Pulmonary artery endothelial cell (primary cell): ENCODE data around the gene SMARCD2. TPM values are rescaled to one million over a fixed set of nuclear protein-coding genes. Genes with fewer than 3 reads are reported as not detected.
"Not testable (repeated sequence)": the region's sequence is repeated elsewhere in the genome, so short reads cannot be mapped to it uniquely, and the experiment has no call there.

ENCODE experiments used
- DNase-seq: peaks from one replicate; pipeline ENCODE4 v3.0.0-alpha.2; 2011; ENCODE audit warnings: low read depth, low spot score
- total RNA-seq: library from RNA; depleted of rRNA; stranded (reverse); fragments of >200 nt; gene quantifications from 2 replicates; pipeline ENCODE4 v1.2.3, GENCODE V29; 2014

The SMARCD2 gene
- total RNA-seq, 1 donor from 2014 or later: 107 TPM

GRCh38 chr17:63816123-63816522 is 26.4 kb downstream of the SMARCD2 start:
- no peak for DNase-seq

GRCh38 chr17:63809970-63810369 is 32.5 kb downstream of the SMARCD2 start:
- no peak for DNase-seq

- no peak for DNase-seq
Observed at GRCh38 chr17:63805591-63805990, 36.9 kb downstream of the SMARCD2 start.

GRCh38 chr17:63804328-63804727 is 38.2 kb downstream of the SMARCD2 start:
- DNase-seq: no peak

GRCh38 chr17:63800783-63801182 is 41.7 kb downstream of the SMARCD2 start:
- no peak for DNase-seq

GRCh38 chr17:63798572-63799106 is 43.8 kb downstream of the SMARCD2 start:
- DNase-seq: no peak

GRCh38 chr17:63796375-63796774 is 46.1 kb downstream of the SMARCD2 start:
- DNase-seq: not testable (repeated sequence)

- DNase-seq: no peak
Observed at GRCh38 chr17:63792055-63792729, 50.3 kb downstream of the SMARCD2 start.

- DNase-seq: no peak
Observed at GRCh38 chr17:63790057-63790456, 52.4 kb downstream of the SMARCD2 start.

- no peak for DNase-seq
Observed at GRCh38 chr17:63786971-63787711, 55.3 kb downstream of the SMARCD2 start.

GRCh38 chr17:63786117-63786516 is 56.4 kb downstream of the SMARCD2 start:
- no peak for DNase-seq

- DNase-seq: no peak
Observed at GRCh38 chr17:63785556-63785955, 56.9 kb downstream of the SMARCD2 start.

- DNase-seq: no peak
Observed at GRCh38 chr17:63783522-63783921, 59.0 kb downstream of the SMARCD2 start.

Other genes with a start within 250 kb of the SMARCD2 start
- 24.3 and 27.2 TPM in 2 replicates for gene TACO1, start 241.8 kb downstream of the SMARCD2 start, total RNA-seq
- 104 and 125 TPM in 2 replicates for gene MAP3K3, start 220.3 kb downstream of the SMARCD2 start, total RNA-seq
- gene LIMD2, start 142.6 kb downstream of the SMARCD2 start, total RNA-seq: 14.5 and 24.9 TPM in 2 replicates
- gene STRADA, start 100.9 kb downstream of the SMARCD2 start, total RNA-seq: 19.7 and 22.1 TPM in 2 replicates
- gene CCDC47, start 69.1 kb downstream of the SMARCD2 start, total RNA-seq: 92.4 and 113 TPM in 2 replicates
- 67.0 and 83.1 TPM in 2 replicates for gene DDX42, start 68.5 kb downstream of the SMARCD2 start, total RNA-seq
- gene PSMC5, start 15.3 kb downstream of the SMARCD2 start, total RNA-seq: 134 and 137 TPM in 2 replicates
- gene FTSJ3, start 15.0 kb downstream of the SMARCD2 start, total RNA-seq: 64.3 and 102 TPM in 2 replicates
- gene CSH2, start 31.0 kb upstream of the SMARCD2 start, total RNA-seq: not detected in 2 replicates
- not detected in 2 replicates for gene GH2, start 39.3 kb upstream of the SMARCD2 start, total RNA-seq
- not detected in 2 replicates for gene CSH1, start 53.9 kb upstream of the SMARCD2 start, total RNA-seq
- not detected in 2 replicates for gene CSHL1, start 68.6 kb upstream of the SMARCD2 start, total RNA-seq
- not detected in 2 replicates for gene GH1, start 76.2 kb upstream of the SMARCD2 start, total RNA-seq
- gene CD79B, start 89.6 kb upstream of the SMARCD2 start, total RNA-seq: 1.5 and 1.7 TPM in 2 replicates
- gene SCN4A, start 130.2 kb upstream of the SMARCD2 start, total RNA-seq: 0.07 TPM in 1 of 2 replicates, not detected in the other
- gene PRR29, start 155.7 kb upstream of the SMARCD2 start, total RNA-seq: 0.20 and 0.28 TPM in 2 replicates
- gene ICAM2, start 177.9 kb upstream of the SMARCD2 start, total RNA-seq: 668 and 680 TPM in 2 replicates